Coronary artery (tissue), 2 donors: Measurements from ENCODE around the gene RAPGEF5.
A peak's percentile ranks its signal among the peaks of the same experiment; 100 is the strongest.

Experiments used
- DNase-seq: peaks from one replicate; pipeline ENCODE4 v3.0.0-alpha.2; 2017; ENCODE audit warnings: low spot score
- H3K27ac ChIP-seq, 2 donors: fragments of 200-600 bp; sonication (generic); one replicate each; pipeline ENCODE4 v1.5.1; 2016 to 2019
- H3K4me3 ChIP-seq: fragments of 200-600 bp; sonication (generic); 2 replicates; pipeline ENCODE4 v1.5.1; 2016; ENCODE audit warnings: mild to moderate bottlenecking, moderate library complexity
- TF ChIP-seq, protein P1 (sequence below): fragments of 200-600 bp; sonication (generic); IDR thresholded peaks from one replicate; pipeline ENCODE4 v1.5.1; 2019; ENCODE audit warnings: antibody characterized with exemption

RAPGEF5 gene

DNA sequence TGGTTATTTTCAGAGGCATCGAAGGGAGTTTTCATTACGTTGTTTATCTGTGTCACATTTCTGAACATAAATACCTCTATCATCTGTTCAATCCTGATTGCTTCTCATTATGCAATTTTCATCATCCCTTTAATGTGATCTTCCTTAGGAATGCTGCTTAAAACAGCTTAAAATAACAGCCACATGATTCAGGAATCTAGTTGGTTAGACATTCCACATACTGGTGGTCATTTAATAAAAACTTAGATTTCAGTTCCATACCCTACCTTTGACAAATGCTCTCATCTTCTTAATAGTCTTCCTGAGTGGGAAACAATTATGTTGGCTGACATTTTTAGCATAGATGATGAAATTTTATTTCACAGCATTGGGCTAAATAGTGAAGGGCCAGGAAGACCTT is 219.9 kb downstream of the RAPGEF5 start:
- H3K27ac ChIP-seq, result no peak overlapping the region
- no peak for DNase-seq
- H3K4me3 ChIP-seq, result no peak overlapping the region
- TF ChIP-seq, protein P1, sequence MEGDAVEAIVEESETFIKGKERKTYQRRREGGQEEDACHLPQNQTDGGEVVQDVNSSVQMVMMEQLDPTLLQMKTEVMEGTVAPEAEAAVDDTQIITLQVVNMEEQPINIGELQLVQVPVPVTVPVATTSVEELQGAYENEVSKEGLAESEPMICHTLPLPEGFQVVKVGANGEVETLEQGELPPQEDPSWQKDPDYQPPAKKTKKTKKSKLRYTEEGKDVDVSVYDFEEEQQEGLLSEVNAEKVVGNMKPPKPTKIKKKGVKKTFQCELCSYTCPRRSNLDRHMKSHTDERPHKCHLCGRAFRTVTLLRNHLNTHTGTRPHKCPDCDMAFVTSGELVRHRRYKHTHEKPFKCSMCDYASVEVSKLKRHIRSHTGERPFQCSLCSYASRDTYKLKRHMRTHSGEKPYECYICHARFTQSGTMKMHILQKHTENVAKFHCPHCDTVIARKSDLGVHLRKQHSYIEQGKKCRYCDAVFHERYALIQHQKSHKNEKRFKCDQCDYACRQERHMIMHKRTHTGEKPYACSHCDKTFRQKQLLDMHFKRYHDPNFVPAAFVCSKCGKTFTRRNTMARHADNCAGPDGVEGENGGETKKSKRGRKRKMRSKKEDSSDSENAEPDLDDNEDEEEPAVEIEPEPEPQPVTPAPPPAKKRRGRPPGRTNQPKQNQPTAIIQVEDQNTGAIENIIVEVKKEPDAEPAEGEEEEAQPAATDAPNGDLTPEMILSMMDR, result no peak

DNA sequence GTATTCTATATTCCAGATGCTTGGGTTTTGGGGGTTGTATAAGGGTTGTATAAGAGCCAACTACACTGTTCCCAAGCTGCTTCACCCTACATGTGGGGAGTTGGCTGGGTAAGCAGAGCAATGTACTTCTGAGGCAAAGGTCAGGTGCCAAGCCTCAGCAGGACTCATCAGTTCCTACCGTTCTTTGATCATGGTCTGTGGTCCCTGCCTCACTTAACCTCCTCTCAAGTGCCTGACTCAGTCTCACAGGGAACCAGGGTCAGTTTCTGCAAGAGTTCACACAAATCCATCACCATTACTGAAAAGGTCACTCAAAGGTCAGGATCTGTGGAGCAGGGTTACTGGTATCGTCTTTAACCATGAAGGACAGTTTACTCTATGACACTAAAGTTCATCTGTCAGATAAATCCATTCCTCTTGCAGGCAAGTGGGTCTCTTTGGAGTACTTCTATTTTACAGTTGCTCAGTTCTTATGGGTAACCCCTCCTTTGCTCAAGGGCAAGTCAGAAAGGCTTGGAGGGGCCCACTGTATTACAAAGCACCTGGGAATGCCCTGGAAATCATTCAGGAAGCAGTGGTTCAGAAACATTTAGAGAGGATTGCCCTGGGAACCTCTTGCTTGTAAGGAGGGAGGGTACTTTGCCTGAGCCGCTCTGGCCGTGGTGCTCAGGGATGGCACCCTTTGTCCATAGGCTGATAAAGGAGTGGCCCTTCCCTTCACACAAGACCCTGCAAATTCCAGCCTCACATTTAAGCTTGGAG is 227.0 kb downstream of the RAPGEF5 start:
- TF ChIP-seq, protein P1, result no peak
- DNase-seq, result no peak
- Histone ChIP-seq H3K27ac (no peak overlapping the region), H3K4me3 (no peak overlapping the region)

DNA sequence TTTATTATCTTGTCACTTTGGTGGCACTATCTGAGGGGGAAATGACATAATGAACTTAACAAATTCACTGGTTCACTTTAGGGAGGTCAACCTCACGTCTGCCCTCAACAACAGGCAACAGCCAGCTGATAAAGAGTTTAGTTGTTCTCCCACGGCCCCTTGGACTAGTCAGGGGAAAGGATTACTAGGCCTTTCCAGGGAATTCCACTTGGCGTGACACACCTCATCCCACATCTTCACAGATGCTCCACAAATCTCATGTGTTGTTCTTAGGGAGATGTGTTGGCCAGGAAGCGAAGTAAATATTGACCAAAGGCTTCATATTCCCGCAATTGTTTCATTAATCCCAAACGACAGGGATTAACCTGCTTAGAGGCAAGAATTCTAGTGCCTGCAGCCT is 227.8 kb downstream of the RAPGEF5 start:
- TF ChIP-seq, protein P1, result no peak
- H3K27ac ChIP-seq, result peak overlapping the region in 1 of 2 donors; percentile 7
- no peak for DNase-seq
- no peak overlapping the region for H3K4me3 ChIP-seq

DNA sequence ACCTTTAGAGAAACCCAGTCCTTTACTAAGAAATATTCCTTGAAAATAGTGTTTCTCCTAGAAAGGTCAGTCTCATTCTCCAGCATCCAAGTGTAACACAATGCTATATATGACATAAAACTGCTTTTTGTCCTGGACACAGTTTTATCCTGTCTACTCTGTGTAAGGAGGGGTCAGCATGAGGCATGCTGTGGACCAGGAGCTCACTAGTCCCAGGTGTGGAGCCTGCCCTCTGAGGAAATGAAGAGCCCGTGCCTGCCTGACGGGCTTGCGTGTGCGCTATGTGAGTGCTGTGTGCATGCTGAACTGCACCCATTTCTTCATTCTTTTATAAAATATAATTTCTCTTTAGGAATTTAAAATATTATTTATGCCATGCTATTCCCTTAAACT is 228.4 kb downstream of the RAPGEF5 start:
- H3K27ac ChIP-seq, result peak overlapping the region in 1 of 2 donors; percentile 5

GRCh38 chr7:22127835-22128527 is 229.0 kb downstream of the RAPGEF5 start:
- peak overlapping the region in 1 of 2 donors; percentile 10 for H3K27ac ChIP-seq
- TF ChIP-seq, protein P1, result no peak
- DNase-seq, result no peak

More for the DNA sequence above, 228.4 kb downstream of the RAPGEF5 start:
- no peak for DNase-seq
- H3K4me3 ChIP-seq, result no peak overlapping the region
- TF ChIP-seq, protein P1, result no peak

DNA sequence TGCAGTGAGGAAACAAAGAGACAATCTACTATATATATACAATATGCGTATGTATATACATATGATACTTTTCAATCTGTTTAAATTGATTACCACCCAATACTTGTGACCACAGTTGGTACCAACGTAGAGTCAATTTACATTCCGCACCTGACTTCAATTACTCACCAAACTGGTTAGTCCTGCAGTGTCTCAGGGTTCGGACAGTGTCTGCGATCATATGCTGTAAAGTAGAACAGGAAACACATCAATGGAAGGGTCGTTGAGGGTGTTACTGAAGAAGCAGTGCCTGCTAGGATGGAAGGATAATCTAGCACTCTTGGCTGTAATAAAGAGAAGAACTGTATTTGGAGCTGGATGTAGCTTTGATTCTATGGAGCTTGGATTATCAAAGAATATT is 231.5 kb downstream of the RAPGEF5 start:
- DNase-seq, result no peak
- TF ChIP-seq, protein P1, result no peak
- Histone ChIP-seq H3K27ac (peak overlapping the region in 1 of 2 donors; percentile 54), H3K4me3 (no peak overlapping the region)

More at GRCh38 chr7:22127835-22128527, 229.0 kb downstream of the RAPGEF5 start:
- no peak overlapping the region for H3K4me3 ChIP-seq
